Omental fat pad (tissue), 4 donors: Measurements from ENCODE around the gene TDRD1. TPM values are rescaled to one million over a fixed set of nuclear protein-coding genes. Genes with fewer than 3 reads are reported as not detected.
"Not testable (repeated sequence)": the region's sequence is repeated elsewhere in the genome, so short reads cannot be mapped to it uniquely, and the experiment has no call there.

Experiments
- ATAC-seq: fragments of 150-250 bp; one replicate; pipeline ENCODE4 v1.9.1; 2016; ENCODE audit warnings: mild to moderate bottlenecking, moderate library complexity; ENCODE audit not compliant: low FRiP score
- DNase-seq: peaks from one replicate; pipeline ENCODE4 v3.0.0-alpha.2; 2019; ENCODE audit warnings: low spot score
- CTCF ChIP-seq, 3 donors: fragments of 450-650 bp; IDR thresholded peaks; one replicate each; pipeline ENCODE4 v1.5.1; 2016 to 2017; ENCODE audit warnings: antibody characterized with exemption in 3 of 3, mild to moderate bottlenecking in 3 of 3, moderate library complexity in 2 of 3
- total RNA-seq, 4 donors: library from RNA; depleted of rRNA; stranded (reverse); fragments of >200 nt; gene quantifications; one replicate each; pipeline ENCODE4 v1.1.0, GENCODE V29; 2016

TDRD1 gene
- total RNA-seq, 4 donors from 2014 or later: 0.24 to 0.46 (median 0.31) TPM; not detected in 1

GRCh38 chr10:114143160-114143559 is 36.0 kb upstream of the TDRD1 start:
- DNase-seq (no peak), ATAC-seq (no peak)
- no peak for TF ChIP-seq CTCF (IDR thresholded peaks at IDR 0.05)

- DNase-seq, ATAC-seq: not testable (repeated sequence)
Measured at GRCh38 chr10:114149476-114149875, 29.7 kb upstream of the TDRD1 start.

GRCh38 chr10:114151486-114151885 is 27.7 kb upstream of the TDRD1 start:
- no peak for ATAC-seq
- no peak for TF ChIP-seq CTCF (IDR thresholded peaks at IDR 0.05)

GRCh38 chr10:114151892-114152291 is 27.3 kb upstream of the TDRD1 start:
- no peak for TF ChIP-seq CTCF (IDR thresholded peaks at IDR 0.05)
- ATAC-seq (no peak), DNase-seq (no peak)

More at GRCh38 chr10:114151486-114151885, 27.7 kb upstream of the TDRD1 start:
- DNase-seq: no peak

- DNase-seq (no peak), ATAC-seq (no peak)
- TF ChIP-seq CTCF (IDR thresholded peaks at IDR 0.05): no peak
Measured at GRCh38 chr10:114157912-114158311, 21.2 kb upstream of the TDRD1 start.

- no peak for TF ChIP-seq CTCF (IDR thresholded peaks at IDR 0.05)
- ATAC-seq: peak; percentile 75
- DNase-seq: no peak
Measured at GRCh38 chr10:114163062-114163461, 16.1 kb upstream of the TDRD1 start.

- DNase-seq (no peak), ATAC-seq (no peak)
- no peak for TF ChIP-seq CTCF (IDR thresholded peaks at IDR 0.05)
Measured at GRCh38 chr10:114166043-114166442, 13.1 kb upstream of the TDRD1 start.

GRCh38 chr10:114166494-114166893 is 12.7 kb upstream of the TDRD1 start:
- DNase-seq: no peak
- TF ChIP-seq CTCF (IDR thresholded peaks at IDR 0.05): no peak
- ATAC-seq: no peak
